Stimulated activated CD4-positive, alpha-beta T cell treated with anti-CD3 and anti-CD28 coated beads, Interleukin-12 subunit alpha, Interleukin-12 subunit beta, amount 100 ng/mL, for 24 hours (primary cell): ENCODE results near the gene SMIM29.
"Not testable (repeated sequence)": the region's sequence is repeated elsewhere in the genome, so short reads cannot be mapped to it uniquely, and the experiment has no call there.

Experiments used
- DNase-seq, 2 experiments: peaks; one replicate each; pipeline ENCODE4 v3.0.0-alpha.2; 2020; ENCODE audit warnings: low read depth in 2 of 2

The SMIM29 gene

GRCh38 chr6:34269132-34269531 is 20.3 kb upstream of the SMIM29 start:
- not testable (repeated sequence) for DNase-seq

- DNase-seq: no peak
Observed at GRCh38 chr6:34267746-34268145, 18.9 kb upstream of the SMIM29 start.

- not testable (repeated sequence) for DNase-seq
Observed at GRCh38 chr6:34263484-34263883, 14.7 kb upstream of the SMIM29 start.

GRCh38 chr6:34260576-34261267 is 11.9 kb upstream of the SMIM29 start:
- DNase-seq: no peak

GRCh38 chr6:34259529-34260069 is 10.8 kb upstream of the SMIM29 start:
- DNase-seq: no peak

GRCh38 chr6:34252395-34252794 is 3.6 kb upstream of the SMIM29 start:
- DNase-seq: not testable (repeated sequence)

DNA sequence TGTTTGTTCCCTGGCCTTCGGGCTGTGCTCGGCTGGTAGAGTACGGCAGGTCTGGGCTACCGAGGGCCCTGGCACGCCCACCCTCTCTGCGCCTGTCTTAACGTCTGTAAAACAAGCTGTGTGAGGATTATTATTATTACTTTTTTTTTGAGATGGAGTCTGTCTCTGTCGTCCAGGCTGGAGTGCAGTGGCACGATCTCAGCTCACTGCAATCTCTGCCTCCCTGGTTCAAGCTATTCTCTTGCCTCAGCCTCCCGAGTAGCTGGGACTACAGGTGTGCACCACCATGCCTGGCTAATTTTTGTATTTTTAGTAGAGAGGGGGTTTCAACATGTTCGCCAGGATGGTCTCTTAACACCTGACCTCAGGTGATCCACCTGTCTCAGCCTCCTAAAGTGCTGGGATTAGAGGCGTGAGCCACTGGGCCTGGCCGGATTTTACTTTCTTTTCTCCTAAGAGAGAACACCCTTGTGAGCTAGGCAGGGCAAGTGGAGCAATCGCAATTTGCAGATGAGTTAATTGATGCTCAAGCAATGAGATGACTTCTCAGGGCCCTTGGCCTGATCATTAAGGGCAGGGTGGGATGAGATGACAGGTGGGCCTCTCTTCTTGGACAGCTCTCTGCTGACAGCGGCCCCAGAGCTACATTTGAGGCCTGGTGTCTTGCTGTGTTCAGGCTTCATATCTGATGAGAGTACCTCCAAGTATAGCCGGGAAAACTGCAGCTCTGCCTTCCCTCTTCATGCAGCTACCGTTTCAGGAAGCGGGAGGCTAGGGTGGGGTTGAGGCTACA is 859 bp upstream of the SMIM29 start:
- DNase-seq: no peak

DNA sequence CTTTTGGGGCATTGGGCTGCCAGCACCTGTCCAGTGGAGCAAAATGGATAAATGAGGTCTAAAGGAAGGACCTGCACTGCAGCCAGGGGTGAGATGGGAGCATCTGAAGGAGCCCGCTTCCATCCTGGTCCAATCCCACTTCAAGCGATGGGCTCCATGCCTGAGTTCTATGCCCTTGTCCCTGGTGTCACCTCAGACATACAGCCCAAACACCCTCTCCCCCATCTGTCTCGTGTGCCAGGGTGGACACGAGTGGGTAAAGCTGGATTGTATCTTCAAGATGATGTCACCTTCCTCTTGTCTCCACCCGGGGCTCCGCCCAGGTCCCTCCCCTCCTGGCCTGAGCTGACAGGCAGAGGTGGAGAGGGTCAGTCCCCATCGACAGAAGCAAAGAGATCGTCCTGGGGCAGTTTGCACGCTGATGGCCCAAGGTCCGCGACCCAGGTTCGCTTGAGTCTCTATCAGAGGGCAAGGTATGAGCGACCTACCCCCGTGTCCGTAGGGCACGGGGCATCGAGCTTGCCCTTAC is 544 bp downstream of the SMIM29 start:
- no peak for DNase-seq

- DNase-seq: no peak
Observed at GRCh38 chr6:34247481-34248197, 1.2 kb downstream of the SMIM29 start.

- peak in 1 of 2 experiments; percentile 22 for DNase-seq
Observed at GRCh38 chr6:34246563-34247391, 2.0 kb downstream of the SMIM29 start.

DNA sequence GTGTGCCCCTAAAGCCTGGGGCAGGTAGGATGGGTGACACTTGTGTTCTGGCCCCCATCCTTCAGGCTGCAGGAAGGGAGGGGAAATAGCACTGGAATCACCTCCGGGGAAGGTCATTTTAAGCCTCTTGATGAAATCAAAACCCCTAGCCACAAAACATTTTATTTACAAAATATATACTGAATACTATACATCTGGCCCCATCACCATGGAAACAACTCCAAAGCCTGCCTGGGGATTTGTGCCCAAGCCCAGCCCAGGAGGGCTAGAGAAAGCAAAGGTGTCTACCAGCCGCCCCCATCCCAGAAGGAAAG is 2.6 kb downstream of the SMIM29 start:
- DNase-seq: no peak

DNA sequence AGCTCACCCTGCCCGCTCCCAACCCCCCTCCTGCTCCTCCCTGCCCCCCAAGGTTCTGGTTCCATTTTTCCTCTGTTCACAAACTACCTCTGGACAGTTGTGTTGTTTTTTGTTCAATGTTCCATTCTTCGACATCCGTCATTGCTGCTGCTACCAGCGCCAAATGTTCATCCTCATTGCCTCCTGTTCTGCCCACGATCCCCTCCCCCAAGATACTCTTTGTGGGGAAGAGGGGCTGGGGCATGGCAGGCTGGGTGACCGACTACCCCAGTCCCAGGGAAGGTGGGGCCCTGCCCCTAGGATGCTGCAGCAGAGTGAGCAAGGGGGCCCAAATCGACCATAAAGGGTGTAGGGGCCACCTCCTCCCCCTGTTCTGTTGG is 3.1 kb downstream of the SMIM29 start:
- not testable (repeated sequence) for DNase-seq

GRCh38 chr6:34245032-34245760 is 3.6 kb downstream of the SMIM29 start:
- DNase-seq: not testable (repeated sequence)

DNA sequence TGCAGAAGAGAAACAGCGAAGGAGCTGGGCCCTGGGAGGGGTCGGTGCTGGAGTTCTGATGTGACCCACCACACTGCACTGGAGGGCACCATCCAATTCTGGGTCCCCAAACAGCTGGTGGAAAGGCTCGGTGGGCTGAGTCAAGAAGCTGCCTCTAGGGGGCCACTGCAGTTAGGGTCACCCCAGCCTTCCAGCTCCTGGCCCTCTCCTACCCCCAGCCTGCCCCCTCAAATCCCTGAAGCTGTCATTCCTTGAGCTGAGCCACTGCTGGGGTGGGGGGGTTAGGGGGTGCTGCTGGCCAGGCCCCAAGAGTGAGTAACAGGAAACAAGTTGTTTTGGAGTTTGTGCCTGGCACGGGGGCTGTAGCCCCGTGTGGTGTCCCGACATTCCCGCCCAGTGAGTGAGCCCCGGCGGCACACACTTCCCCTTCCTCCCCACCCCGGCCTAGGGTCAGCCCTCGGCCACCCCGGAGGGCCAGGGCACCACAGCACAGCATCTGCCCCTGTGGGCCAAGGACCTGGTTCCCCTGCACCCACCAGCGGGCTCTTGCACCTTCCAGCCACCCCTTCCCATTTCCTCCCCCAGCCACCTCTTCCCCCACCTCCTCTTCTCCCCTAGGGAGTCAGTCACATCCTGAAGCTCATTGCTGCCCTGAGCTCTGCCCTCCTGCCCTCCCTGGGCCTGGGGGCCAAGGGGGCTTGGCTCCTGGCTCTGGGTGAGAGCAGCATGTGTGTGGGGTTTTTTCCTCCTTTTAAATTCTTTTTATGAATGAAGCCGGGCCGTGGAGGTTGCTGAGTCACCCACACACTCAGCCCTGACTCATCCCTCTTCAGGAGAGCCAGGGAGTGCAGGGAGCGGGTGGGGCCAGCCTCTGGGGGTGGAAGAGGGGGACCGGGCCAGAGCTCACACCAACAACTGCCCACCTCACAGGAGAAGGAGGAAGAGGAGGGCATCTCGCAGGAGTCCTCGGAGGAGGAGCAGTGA is 4.6 kb downstream of the SMIM29 start:
- DNase-seq: peak in 1 of 2 experiments; percentile 53

DNA sequence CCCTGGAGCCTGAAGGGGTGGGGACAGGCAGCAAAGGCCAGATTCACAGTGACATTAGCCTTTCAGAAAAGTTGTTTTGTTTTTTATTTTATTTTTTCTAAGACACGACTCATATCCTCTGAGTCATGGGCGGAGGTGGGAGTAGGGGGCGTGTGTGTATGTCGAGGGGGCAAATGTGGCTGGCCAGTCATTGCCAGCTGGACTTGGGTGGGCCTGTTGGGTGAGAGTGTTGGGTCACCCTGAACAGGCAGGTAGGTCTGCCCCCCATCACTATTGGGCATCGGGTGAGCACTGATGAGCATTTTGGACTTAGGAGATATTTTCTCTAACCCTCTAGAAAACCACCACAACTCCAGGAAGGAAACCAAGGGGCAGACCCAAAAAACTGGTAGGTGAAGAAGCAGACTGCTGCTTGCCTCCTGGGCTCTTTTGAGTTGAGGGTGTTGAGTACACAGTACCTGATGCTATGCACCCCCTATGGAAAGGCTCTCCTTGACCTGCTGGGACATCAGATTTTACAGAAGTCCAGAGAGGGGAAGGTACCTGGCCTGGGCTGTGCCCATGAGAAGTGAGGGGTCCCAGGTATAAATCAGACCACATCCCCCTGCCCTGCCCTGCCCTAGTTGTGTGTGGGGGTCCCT is 5.6 kb downstream of the SMIM29 start:
- DNase-seq: no peak

DNA sequence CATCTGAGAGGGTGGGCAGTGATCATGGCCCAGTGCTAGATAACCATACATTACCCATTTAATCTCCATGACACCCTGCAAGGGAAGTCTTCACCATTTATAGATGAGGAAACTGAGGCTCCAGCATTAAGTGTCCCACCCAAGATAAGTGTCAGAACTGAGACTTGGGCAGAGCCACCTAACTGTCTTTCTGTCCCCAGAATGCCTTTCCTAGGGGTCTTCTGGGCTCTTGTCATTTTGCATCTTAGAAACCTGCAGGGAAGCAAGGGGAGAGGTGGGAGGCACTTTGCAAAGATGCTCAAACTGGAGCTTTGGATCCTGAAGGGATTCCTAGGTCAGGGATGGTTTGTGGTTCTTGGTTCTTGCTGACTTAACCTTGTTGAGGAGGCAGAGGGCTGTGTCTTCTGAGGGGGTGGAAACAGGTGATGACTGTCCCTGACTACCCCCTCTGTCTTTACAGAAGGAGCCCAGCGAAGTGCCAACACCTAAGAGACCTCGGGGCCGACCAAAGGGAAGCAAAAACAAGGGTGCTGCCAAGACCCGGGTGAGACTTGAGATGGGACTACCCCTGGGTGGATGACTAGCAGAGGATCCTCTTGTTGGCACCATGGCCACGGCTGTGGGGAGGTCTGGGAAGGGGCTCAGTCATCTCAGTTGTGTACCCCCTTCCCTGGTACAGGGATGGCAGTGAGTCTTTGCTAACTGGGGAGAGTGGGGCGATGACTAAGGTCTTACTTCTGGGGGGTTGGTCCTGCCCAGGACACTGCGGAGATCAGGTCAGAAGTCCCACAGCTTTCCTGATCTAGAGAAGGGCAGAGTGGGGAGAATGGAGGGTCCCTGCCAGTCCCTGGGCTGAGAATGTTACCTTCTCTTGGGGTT is 6.3 kb downstream of the SMIM29 start:
- no peak for DNase-seq

- DNase-seq: no peak
Observed at GRCh38 chr6:34241351-34242215, 7.2 kb downstream of the SMIM29 start.
